H9 (cell line): ENCODE data around the gene ROBO2. TPM values are rescaled to one million over a fixed set of nuclear protein-coding genes. Genes with fewer than 3 reads are reported as not detected.

Experiments used
- DNase-seq: peaks from one replicate; pipeline ENCODE4 v3.0.0-alpha.2; 2017
- H2AFZ ChIP-seq: one replicate; pipeline ENCODE4 v1.6.1; 2013; ENCODE audit warnings: mild to moderate bottlenecking, low read length, control low read depth, moderate library complexity
- H2AK5ac ChIP-seq: 2 replicates; pipeline ENCODE4 v1.6.1; 2013; ENCODE audit warnings: low read length, control low read depth, mixed read lengths; ENCODE audit not compliant: insufficient read length
- H2BK120ac ChIP-seq: one replicate; pipeline ENCODE4 v1.6.1; 2013; ENCODE audit warnings: low read depth, mild to moderate bottlenecking, low read length, control low read depth, inconsistent platforms; ENCODE audit not compliant: poor library complexity, severe bottlenecking
- H2BK12ac ChIP-seq: 2 replicates; pipeline ENCODE4 v1.6.1; 2013; ENCODE audit warnings: low read length, control low read depth, mixed read lengths, low read depth; ENCODE audit not compliant: insufficient read length
- H2BK15ac ChIP-seq: 2 replicates; pipeline ENCODE4 v1.6.1; 2013; ENCODE audit warnings: low read depth, low read length, control low read depth
- H2BK20ac ChIP-seq: one replicate; pipeline ENCODE4 v1.6.1; 2013; ENCODE audit warnings: low read depth, mild to moderate bottlenecking, low read length, control low read depth, inconsistent platforms; ENCODE audit not compliant: poor library complexity, severe bottlenecking
- H2BK5ac ChIP-seq: 2 replicates; pipeline ENCODE4 v1.6.1; 2013; ENCODE audit warnings: low read length, control low read depth, mixed read lengths; ENCODE audit not compliant: insufficient read length
- H3K14ac ChIP-seq: 2 replicates; pipeline ENCODE4 v1.6.1; 2013; ENCODE audit warnings: low read length, control low read depth; ENCODE audit not compliant: insufficient read depth
- H3K18ac ChIP-seq: 2 replicates; pipeline ENCODE4 v1.6.1; 2013; ENCODE audit warnings: low read depth, mild to moderate bottlenecking, mixed read lengths, low read length, control low read depth; ENCODE audit not compliant: insufficient read length
- H3K23ac ChIP-seq: 2 replicates; pipeline ENCODE4 v1.6.1; 2013; ENCODE audit warnings: low read length, control low read depth, mixed read lengths, low read depth; ENCODE audit not compliant: insufficient read length
- H3K23me2 ChIP-seq: 2 replicates; pipeline ENCODE4 v1.6.1; 2013; ENCODE audit warnings: low read depth, mild to moderate bottlenecking, mixed read lengths, low read length, control low read depth; ENCODE audit not compliant: insufficient read length, poor library complexity, severe bottlenecking
- H3K27ac ChIP-seq: 2 replicates; pipeline ENCODE4 v1.5.1; 2013; ENCODE audit warnings: low read length, control low read depth, mixed read lengths, low read depth; ENCODE audit not compliant: insufficient read length
- H3K27me3 ChIP-seq: 2 replicates; pipeline ENCODE4 v1.6.1; 2013; ENCODE audit warnings: low read length, control low read depth, inconsistent platforms; ENCODE audit not compliant: insufficient read depth
- H3K4ac ChIP-seq: 2 replicates; pipeline ENCODE4 v1.6.1; 2013; ENCODE audit warnings: low read depth, mild to moderate bottlenecking, control low read depth, inconsistent platforms, low read length, moderate library complexity
- H3K4me1 ChIP-seq: 2 replicates; pipeline ENCODE4 v1.6.1; 2013; ENCODE audit warnings: low read length, control low read depth, inconsistent platforms; ENCODE audit not compliant: insufficient read depth
- H3K4me2 ChIP-seq: 2 replicates; pipeline ENCODE4 v1.6.1; 2013; ENCODE audit warnings: low read length, control low read depth, mixed read lengths; ENCODE audit not compliant: insufficient read length, insufficient read depth
- H3K56ac ChIP-seq: 2 replicates; pipeline ENCODE4 v1.6.1; 2013; ENCODE audit warnings: low read depth, mild to moderate bottlenecking, mixed read lengths, low read length, control low read depth; ENCODE audit not compliant: insufficient read length
- H3K79me1 ChIP-seq: 2 replicates; pipeline ENCODE4 v1.6.1; 2013; ENCODE audit warnings: low read depth, mild to moderate bottlenecking, moderate library complexity, low read length, control low read depth, inconsistent platforms; ENCODE audit not compliant: insufficient read depth, poor library complexity, severe bottlenecking
- H3K79me2 ChIP-seq: 2 replicates; pipeline ENCODE4 v1.6.1; 2013; ENCODE audit warnings: low read length, control low read depth, inconsistent platforms; ENCODE audit not compliant: insufficient read depth
- H3K9ac ChIP-seq: 2 replicates; pipeline ENCODE4 v1.6.1; 2013; ENCODE audit warnings: low read length, control low read depth, mixed read lengths; ENCODE audit not compliant: insufficient read length; ENCODE audit errors: extremely low read depth
- H3K9me3 ChIP-seq: one replicate; pipeline ENCODE4 v1.6.1; 2013; ENCODE audit warnings: low read depth, low read length, inconsistent platforms; ENCODE audit not compliant: control insufficient read depth
- H3T11ph ChIP-seq: one replicate; pipeline ENCODE4 v1.6.1; 2013; ENCODE audit warnings: mild to moderate bottlenecking, low read length, control low read depth, inconsistent platforms
- H4K20me1 ChIP-seq: one replicate; pipeline ENCODE4 v1.6.1; 2013; ENCODE audit not compliant: control insufficient read depth, insufficient read length, insufficient read depth
- H4K5ac ChIP-seq: 2 replicates; pipeline ENCODE4 v1.6.1; 2013; ENCODE audit warnings: low read depth, mild to moderate bottlenecking, mixed read lengths, low read length, control low read depth; ENCODE audit not compliant: insufficient read length
- H4K8ac ChIP-seq: replicated peaks from 2 replicates; pipeline ENCODE4 v1.6.1; 2013; ENCODE audit warnings: low read length, control low read depth, mixed read lengths, low read depth; ENCODE audit not compliant: insufficient read length
- H4K91ac ChIP-seq: 2 replicates; pipeline ENCODE4 v1.6.1; 2013; ENCODE audit warnings: low read depth, mild to moderate bottlenecking, moderate library complexity, mixed read lengths, low read length, control low read depth; ENCODE audit not compliant: insufficient read length
- H3K27ac Mint-ChIP-seq, 3 experiments: 2 replicates in 2 of 3; 3 replicates in 1 of 3; pipeline ENCODE4 v1.8.0; 2020 to 2021; ENCODE audit warnings: mixed read lengths in 3 of 3, mild to moderate bottlenecking in 1 of 3, moderate library complexity in 1 of 3
- H3K27me3 Mint-ChIP-seq: 2 replicates; pipeline ENCODE4 v1.8.0; 2021; ENCODE audit warnings: low read depth, mild to moderate bottlenecking, moderate library complexity, mixed read lengths
- H3K36me3 Mint-ChIP-seq, 3 experiments: 2 replicates in 2 of 3; 3 replicates in 1 of 3; pipeline ENCODE4 v1.8.0; 2020 to 2021; ENCODE audit warnings: low read depth in 3 of 3, mixed read lengths in 3 of 3; ENCODE audit not compliant: insufficient read depth in 1 of 3
- H3K4me1 Mint-ChIP-seq, 2 experiments: 2 replicates each; pipeline ENCODE4 v1.8.0; 2020; ENCODE audit warnings: mixed read lengths in 2 of 2
- H3K4me3 Mint-ChIP-seq, 2 experiments: 2 replicates in 1 of 2; 3 replicates in 1 of 2; pipeline ENCODE4 v1.8.0; 2020 to 2021; ENCODE audit warnings: mild to moderate bottlenecking in 2 of 2, mixed read lengths in 2 of 2, moderate library complexity in 1 of 2
- H3K9me3 Mint-ChIP-seq, 2 experiments: 2 replicates in 1 of 2; 3 replicates in 1 of 2; pipeline ENCODE4 v1.8.0; 2020; ENCODE audit warnings: mild to moderate bottlenecking in 2 of 2, mixed read lengths in 2 of 2, moderate library complexity in 1 of 2
- WGBS: extraction: QIAGEN DNeasy Blood & Tissue Kit; methylation state at CpG from one replicate; pipeline ENCODE4 v1.1.7; 2013; ENCODE audit warnings: missing lambda C conversion rate, low lambda C conversion rate, mixed read lengths; ENCODE audit not compliant: insufficient read length; ENCODE audit errors: extremely low coverage; 5-methylcytosine and 5-hydroxymethylcytosine counted together
- total RNA-seq: library from RNA; stranded (reverse); gene quantifications from 2 replicates; pipeline ENCODE4 v1.2.1, GENCODE V29; 2021
- TF ChIP-seq, protein P1 (sequence below): fragments of 200-600 bp; sonication (generic); conservative IDR thresholded peaks from 3 replicates; pipeline ENCODE4 v1.8.0; 2021; ENCODE audit warnings: antibody characterized with exemption, mild to moderate bottlenecking

ROBO2 gene
- total RNA-seq, 1 experiment from 2014 or later = 2.3 TPM

DNA sequence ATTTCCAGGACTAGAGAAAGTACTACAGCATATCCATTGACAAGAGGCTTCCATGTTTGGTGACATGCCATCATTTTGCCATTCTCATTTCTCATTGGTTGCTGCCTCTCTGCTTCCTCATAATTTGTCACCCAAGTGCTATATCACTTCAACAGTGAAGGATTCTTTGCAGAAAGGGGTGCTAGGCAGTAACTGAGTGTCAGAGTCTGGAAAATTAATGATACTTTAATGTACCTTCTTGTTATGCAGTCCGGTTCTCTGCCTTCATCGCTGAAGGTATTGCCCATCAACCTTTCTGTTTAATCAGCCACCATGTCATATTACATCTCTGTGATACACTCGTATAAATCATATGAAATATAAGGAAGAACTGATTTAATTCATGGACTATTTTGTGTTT lies 550.3 kb downstream of the ROBO2 start:
- Histone ChIP-seq H2BK15ac (no peak overlapping the region), H3K4me2 (no peak overlapping the region), H3K27me3 (no peaks in the 10 kb centered on the region), H2AFZ (no peak overlapping the region), H3K23ac (no peak overlapping the region), H3K4ac (no peak overlapping the region), H3K9me3 (no peaks in the 10 kb centered on the region), H3K9ac (no peak overlapping the region), H4K5ac (no peak overlapping the region), H2BK120ac (no peak overlapping the region), H2BK20ac (no peak overlapping the region), H3K14ac (no peak overlapping the region), H3T11ph (no peak overlapping the region), H3K79me1 (no peaks in the 10 kb centered on the region), H2BK5ac (no peak overlapping the region), H3K4me1 (no peaks in the 10 kb centered on the region), H2BK12ac (no peak overlapping the region), H3K27ac (no peak overlapping the region), H3K23me2 (no peaks in the 10 kb centered on the region), H3K18ac (no peak overlapping the region), H4K8ac (no peak overlapping the region), H4K20me1 (no peaks in the 10 kb centered on the region), H4K91ac (no peak overlapping the region), H3K56ac (no peak overlapping the region), H3K79me2 (no peaks in the 10 kb centered on the region), H2AK5ac (no peak overlapping the region)
- Mint-ChIP-seq H3K4me1 (peaks cover 7 to 9% of the 10 kb centered on the region in 2 experiments; a peak in 3 of 4 replicates), H3K4me3 (no peak overlapping the region), H3K27me3 (no peaks in the 10 kb centered on the region), H3K9me3 (peaks cover 0 to 4% of the 10 kb centered on the region in 2 experiments; a peak in 1 of 5 replicates), H3K36me3 (no peaks in the 10 kb centered on the region), H3K27ac (no peak overlapping the region)
- no CpG with 5 or more reads among the region's 3 CpGs for WGBS
- TF ChIP-seq, protein P1, sequence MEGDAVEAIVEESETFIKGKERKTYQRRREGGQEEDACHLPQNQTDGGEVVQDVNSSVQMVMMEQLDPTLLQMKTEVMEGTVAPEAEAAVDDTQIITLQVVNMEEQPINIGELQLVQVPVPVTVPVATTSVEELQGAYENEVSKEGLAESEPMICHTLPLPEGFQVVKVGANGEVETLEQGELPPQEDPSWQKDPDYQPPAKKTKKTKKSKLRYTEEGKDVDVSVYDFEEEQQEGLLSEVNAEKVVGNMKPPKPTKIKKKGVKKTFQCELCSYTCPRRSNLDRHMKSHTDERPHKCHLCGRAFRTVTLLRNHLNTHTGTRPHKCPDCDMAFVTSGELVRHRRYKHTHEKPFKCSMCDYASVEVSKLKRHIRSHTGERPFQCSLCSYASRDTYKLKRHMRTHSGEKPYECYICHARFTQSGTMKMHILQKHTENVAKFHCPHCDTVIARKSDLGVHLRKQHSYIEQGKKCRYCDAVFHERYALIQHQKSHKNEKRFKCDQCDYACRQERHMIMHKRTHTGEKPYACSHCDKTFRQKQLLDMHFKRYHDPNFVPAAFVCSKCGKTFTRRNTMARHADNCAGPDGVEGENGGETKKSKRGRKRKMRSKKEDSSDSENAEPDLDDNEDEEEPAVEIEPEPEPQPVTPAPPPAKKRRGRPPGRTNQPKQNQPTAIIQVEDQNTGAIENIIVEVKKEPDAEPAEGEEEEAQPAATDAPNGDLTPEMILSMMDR = no peak
- DNase-seq = no peak
